ENCODE data around the gene CMKLR1.

DNA sequence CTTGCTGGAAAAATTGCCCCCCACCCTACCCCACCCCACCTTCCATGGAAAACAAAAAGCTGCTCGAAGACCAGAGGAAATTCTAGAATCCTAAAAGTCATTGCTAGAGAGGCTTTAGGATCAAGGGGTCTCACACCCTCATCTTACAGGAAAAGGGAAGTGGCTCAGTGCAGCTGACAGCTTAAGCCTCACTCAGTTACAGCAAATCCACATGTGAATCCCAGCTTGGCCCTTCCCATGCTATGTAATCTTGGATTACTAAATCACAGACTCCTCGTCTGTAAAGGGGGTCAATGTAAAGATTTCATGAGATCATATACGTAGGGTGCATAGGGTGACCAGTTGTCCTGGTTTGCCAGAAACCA is 25.9 kb downstream of the CMKLR1 start:
- TF ChIP-seq, protein P1, sequence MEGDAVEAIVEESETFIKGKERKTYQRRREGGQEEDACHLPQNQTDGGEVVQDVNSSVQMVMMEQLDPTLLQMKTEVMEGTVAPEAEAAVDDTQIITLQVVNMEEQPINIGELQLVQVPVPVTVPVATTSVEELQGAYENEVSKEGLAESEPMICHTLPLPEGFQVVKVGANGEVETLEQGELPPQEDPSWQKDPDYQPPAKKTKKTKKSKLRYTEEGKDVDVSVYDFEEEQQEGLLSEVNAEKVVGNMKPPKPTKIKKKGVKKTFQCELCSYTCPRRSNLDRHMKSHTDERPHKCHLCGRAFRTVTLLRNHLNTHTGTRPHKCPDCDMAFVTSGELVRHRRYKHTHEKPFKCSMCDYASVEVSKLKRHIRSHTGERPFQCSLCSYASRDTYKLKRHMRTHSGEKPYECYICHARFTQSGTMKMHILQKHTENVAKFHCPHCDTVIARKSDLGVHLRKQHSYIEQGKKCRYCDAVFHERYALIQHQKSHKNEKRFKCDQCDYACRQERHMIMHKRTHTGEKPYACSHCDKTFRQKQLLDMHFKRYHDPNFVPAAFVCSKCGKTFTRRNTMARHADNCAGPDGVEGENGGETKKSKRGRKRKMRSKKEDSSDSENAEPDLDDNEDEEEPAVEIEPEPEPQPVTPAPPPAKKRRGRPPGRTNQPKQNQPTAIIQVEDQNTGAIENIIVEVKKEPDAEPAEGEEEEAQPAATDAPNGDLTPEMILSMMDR (IDR thresholded peaks at IDR 0.05) = no peak
- TF ChIP-seq EZH2 (IDR thresholded peaks at IDR 0.05; ENCODE audit: borderline replicate concordance, insufficient read depth, low read depth, low read length, poor library complexity, severe bottlenecking) = no peak

Measured in B cell (primary cell).